ENCODE measurements around the gene ALG11. TPM values are rescaled to one million over a fixed set of nuclear protein-coding genes. Genes with fewer than 3 reads are reported as not detected.

ALG11 gene
- total RNA-seq, 1 donor from 2014 or later, result 44.7 TPM

- no peak for TF ChIP-seq CTCF (IDR thresholded peaks at IDR 0.05; ENCODE audit: unreplicated experiment)
- Mint-ChIP-seq H3K4me1 (ENCODE audit: unreplicated experiment) (peaks cover 20% of the 10 kb centered on the region), H3K9me3 (ENCODE audit: unreplicated experiment) (no peaks in the 10 kb centered on the region), H3K4me3 (ENCODE audit: unreplicated experiment) (no peak overlapping the region), H3K36me3 (ENCODE audit: low read depth, unreplicated experiment) (no peaks in the 10 kb centered on the region), H3K27ac (ENCODE audit: unreplicated experiment) (no peak overlapping the region), H3K27me3 (ENCODE audit: unreplicated experiment) (peaks cover 7% of the 10 kb centered on the region)
- DNase-seq (ENCODE audit: low spot score), result no peak
Observed at GRCh38 chr13:51997641-51998330, 14.4 kb upstream of the ALG11 start.

GRCh38 chr13:51998723-51999509 lies 13.3 kb upstream of the ALG11 start:
- no peaks in the 10 kb centered on the region for H3K9me3 Mint-ChIP-seq (ENCODE audit: unreplicated experiment)
- TF ChIP-seq CTCF (IDR thresholded peaks at IDR 0.05; ENCODE audit: unreplicated experiment), result no peak
- H3K4me1 Mint-ChIP-seq (ENCODE audit: unreplicated experiment), result peaks cover 20% of the 10 kb centered on the region
- no peak for DNase-seq (ENCODE audit: low spot score)
- peaks cover 7% of the 10 kb centered on the region for H3K27me3 Mint-ChIP-seq (ENCODE audit: unreplicated experiment)
- peaks cover 4% of the 10 kb centered on the region for H3K36me3 Mint-ChIP-seq (ENCODE audit: low read depth, unreplicated experiment)
- H3K4me3 Mint-ChIP-seq (ENCODE audit: unreplicated experiment), result no peak overlapping the region
- H3K27ac Mint-ChIP-seq (ENCODE audit: unreplicated experiment), result no peak overlapping the region

GRCh38 chr13:51999510-51999911 lies 12.7 kb upstream of the ALG11 start:
- Mint-ChIP-seq H3K4me3 (ENCODE audit: unreplicated experiment) (no peak overlapping the region), H3K4me1 (ENCODE audit: unreplicated experiment) (peaks cover 20% of the 10 kb centered on the region), H3K27ac (ENCODE audit: unreplicated experiment) (no peak overlapping the region), H3K27me3 (ENCODE audit: unreplicated experiment) (peaks cover 7% of the 10 kb centered on the region), H3K36me3 (ENCODE audit: low read depth, unreplicated experiment) (peaks cover 4% of the 10 kb centered on the region), H3K9me3 (ENCODE audit: unreplicated experiment) (no peaks in the 10 kb centered on the region)
- TF ChIP-seq CTCF (IDR thresholded peaks at IDR 0.05; ENCODE audit: unreplicated experiment), result no peak
- DNase-seq (ENCODE audit: low spot score), result no peak

- Mint-ChIP-seq H3K4me1 (ENCODE audit: unreplicated experiment) (peaks cover 20% of the 10 kb centered on the region), H3K27ac (ENCODE audit: unreplicated experiment) (no peak overlapping the region), H3K36me3 (ENCODE audit: low read depth, unreplicated experiment) (peaks cover 4% of the 10 kb centered on the region), H3K27me3 (ENCODE audit: unreplicated experiment) (peaks cover 7% of the 10 kb centered on the region), H3K4me3 (ENCODE audit: unreplicated experiment) (no peak overlapping the region), H3K9me3 (ENCODE audit: unreplicated experiment) (no peaks in the 10 kb centered on the region)
- DNase-seq (ENCODE audit: low spot score), result no peak
- TF ChIP-seq CTCF (IDR thresholded peaks at IDR 0.05; ENCODE audit: unreplicated experiment), result no peak
Observed at GRCh38 chr13:51999921-52000320, 12.3 kb upstream of the ALG11 start.
